NCI-H510A (cell line): ENCODE results near the gene CAPN11.

Experiments
- DNase-seq: peaks from one replicate; lab custom pipeline; 2025; lab: John Stamatoyannopoulos, UW

CAPN11 gene

DNA sequence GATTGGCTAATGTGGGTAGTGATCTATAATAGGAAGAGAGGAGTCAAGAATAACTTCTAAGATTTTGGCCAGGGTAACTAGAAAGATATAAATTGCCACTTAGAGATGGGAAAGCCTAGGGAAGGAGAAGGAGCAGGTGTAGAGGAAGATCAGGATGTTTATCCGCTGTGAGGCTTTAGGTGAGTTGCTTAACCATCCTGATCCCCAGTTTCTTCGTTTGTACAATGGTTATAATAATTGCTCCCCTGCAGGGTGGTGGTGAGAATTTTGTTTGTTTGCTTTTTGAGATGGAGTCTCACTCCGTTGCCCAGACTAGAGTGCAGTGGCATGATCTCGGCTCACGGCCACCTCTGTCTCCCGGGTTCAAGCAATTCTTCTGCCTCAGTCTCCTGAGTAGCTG, 55.7 kb downstream of the CAPN11 start:
- no peak for DNase-seq

DNA sequence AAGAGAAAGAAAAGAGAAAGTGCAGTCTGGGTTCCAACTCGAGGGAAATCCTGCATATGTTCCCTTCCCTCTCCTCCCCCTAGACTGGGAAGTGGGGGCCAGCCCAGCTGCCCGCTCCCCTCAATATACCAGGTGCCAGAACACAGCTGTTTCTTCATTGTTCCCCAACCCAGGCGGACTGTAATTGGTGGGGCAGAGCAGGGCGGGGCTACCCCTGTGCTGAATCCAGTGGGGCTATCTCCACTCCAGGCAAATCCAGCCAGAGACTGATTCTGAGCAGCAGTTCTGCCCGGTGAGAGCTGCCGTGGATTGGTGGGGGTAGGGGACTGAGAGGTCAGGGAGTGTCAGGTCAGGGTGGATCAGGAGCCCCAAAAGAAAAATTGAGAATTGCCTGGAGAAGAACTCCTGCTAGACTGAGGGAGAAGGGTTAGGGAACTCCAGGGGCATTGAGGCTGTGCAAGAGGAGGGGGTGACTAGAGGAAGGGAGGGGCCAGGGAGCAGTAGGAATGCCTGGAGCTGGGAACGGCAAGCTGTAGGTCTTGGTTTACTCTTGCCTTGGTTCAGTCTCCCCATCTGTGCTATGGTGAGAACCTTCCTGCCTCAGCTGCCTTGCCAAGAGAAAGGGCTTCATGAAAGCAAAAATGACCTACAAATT, 58.2 kb downstream of the CAPN11 start, which contains the start of gene MYMX:
Gene MYMX (plus strand): TSS at position 250 of the 655 bp plus-strand sequence. CDS start 546 bp downstream, outside the sequence.
- no peak for DNase-seq

DNA sequence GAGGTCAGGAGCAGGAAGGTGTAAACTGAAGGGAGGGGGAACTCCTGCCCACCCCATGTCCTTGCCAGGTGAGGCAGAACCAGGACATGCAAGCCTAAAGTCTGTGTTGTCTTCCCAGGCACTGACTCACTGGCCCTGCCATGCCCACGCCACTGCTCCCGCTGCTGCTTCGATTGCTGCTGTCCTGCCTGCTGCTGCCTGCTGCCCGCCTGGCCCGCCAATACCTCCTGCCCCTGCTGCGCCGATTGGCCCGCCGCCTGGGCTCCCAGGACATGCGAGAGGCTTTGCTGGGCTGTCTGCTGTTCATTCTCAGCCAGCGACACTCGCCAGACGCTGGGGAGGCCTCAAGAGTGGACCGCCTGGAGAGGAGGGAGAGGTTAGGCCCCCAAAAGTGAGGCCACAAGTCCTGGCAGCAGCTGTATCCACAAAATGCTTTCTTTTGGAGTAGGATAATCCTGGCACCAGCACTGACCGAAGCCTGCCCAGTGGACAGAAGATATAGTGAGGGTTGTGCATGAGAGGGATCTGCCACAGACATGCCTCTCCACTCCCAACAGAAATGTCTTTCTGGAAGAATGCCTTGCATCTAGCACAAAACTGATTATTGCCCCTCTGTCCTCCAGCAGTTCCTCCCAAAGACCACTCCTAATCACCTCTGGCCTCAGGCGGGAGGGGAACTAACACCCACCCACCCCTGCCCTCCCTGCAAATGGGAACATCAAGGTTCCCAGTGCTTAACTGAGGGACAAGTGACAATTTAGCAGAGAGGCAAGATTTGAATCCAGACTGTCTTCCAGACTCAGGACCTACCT, 58.9 kb downstream of the CAPN11 start:
- no peak for DNase-seq

DNA sequence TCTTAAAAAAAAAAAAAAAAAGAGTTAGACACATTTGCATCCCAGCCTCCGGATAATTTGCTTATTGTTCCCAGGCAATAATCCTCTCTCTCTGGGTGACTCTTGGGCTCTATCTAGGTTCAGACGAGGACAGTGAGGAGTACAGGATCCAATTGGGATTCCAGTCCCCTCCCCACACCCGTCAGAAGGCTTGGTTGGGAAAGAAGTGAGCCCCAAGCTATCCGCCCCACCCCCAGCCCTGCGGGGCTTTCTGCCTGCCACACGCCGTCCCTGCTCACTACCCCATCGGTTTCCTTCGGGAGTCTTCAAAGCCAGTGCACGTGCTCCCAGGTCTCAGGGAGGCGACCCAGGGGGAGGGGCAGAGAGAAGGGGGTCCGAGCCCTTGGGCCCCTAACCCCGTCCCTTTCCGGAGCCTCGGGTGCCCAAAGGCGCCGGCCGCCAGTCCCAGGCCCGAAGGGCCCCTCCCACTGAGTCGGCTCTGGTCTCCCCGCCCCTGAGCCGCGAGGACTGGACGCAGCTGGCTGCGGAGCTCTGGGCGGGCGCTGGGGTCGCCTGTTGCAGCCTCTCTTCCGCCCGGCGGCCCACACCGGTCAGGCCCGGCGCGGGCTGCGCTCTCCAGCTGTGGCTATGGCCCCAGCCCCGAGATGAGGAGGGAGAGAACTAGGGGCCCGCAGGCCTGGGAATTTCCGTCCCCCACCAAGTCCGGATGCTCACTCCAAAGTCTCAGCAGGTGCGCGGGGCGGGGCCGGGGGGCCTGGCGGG, 60.6 kb downstream of the CAPN11 start:
- DNase-seq: peak; percentile 90

GRCh38 chr6:44219815-44220784, 61.5 kb downstream of the CAPN11 start:
- no peak for DNase-seq

- no peak for DNase-seq
Observed at GRCh38 chr6:44220913-44221290, 62.3 kb downstream of the CAPN11 start.

- DNase-seq: peak; percentile 36
Observed at GRCh38 chr6:44221291-44221960, 62.8 kb downstream of the CAPN11 start.

- no peak for DNase-seq
Observed at GRCh38 chr6:44221961-44222335, 63.3 kb downstream of the CAPN11 start.

DNA sequence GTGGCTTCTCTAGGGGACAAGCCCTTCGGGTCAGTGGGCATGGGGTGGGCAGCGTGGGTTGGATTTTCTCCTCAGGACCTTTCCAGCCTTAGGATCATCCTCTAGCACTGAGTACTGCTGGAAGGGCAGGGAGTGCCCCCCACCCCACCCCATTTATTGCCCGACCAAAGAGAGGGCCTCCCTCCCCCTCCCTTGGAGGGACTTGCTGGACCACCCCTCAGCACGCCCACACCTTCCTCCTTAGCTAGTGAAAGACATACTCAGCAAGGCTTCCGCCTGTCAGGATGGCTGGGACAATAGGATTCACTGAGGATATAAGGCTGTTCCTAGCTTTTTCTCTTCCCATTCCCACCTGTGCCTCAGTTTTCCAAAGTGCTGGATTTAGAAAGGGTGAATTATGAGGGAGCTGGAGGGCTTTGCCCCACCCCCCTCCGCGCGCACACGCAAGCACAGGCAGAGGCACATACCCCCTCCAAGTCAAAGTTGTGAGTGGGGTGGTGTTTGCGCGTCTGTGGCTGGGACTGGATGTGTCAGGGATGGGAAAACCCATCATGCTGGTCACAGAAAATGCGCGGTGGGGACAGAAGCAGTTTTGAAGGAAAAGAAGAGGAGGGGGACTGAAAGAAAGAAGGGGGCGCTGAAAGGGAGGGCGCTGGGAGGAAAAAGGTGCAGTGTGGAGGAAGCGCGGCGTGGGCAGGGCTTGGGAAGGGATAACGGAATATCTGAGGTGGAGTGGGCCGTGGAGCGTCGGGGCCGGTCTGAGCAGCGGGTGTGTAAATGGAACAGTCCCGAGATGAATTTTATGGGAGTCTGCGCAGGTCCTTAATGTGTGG, 64.1 kb downstream of the CAPN11 start:
- DNase-seq: no peak

GRCh38 chr6:44223319-44224028, 64.9 kb downstream of the CAPN11 start, which contains the start of gene SLC29A1:
Gene SLC29A1 (plus strand): TSS chr6:44223595. CDS start chr6:44227314, 3,719 bp downstream.
- DNase-seq: peak; percentile 84

DNA sequence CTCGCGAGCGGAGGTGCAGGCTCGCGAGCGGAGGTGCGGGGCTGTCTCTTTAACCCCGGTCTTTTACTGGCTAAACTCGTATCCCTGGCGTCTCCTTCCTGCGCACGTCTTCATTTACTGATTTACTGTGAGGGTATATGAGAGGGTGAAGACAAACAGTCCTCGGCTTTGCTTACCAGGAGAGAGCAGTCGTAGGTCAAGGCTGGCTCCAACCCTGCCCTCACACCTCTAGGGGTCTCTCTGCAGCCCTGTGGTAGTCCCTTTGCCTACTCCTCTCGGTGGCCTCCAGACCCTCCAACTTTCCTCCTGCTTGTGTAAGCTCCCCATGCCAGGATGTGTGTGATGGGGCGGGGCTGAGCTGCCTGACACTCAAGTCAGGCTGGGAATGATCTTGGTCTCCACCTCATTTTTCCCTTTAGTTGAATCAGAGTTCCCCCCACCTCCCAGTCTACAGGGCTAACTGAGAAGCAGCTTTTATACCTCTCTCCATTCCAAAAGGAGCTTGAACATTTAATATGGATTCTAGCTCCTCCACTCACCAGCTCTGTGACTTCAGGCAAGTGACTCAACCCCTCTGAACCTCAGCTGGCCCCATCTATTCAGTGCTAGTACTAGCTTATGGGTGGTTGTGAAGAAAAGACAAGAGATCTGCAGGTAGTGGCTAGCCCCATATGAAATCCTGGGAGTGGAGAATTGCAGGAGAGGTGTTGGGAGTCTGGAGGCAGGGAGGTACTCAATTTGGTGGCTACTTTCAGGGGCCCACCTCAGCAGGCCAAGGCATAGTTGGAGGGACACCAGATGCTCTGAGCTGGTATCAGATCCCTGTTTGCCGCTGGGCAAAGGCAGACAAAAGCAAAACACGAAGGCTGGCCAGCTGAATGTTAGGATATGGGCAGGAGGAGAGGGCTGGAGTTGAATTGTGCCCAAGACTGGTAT, 65.7 kb downstream of the CAPN11 start:
- DNase-seq: no peak

GRCh38 chr6:44224965-44225305, 66.3 kb downstream of the CAPN11 start:
- no peak for DNase-seq

DNA sequence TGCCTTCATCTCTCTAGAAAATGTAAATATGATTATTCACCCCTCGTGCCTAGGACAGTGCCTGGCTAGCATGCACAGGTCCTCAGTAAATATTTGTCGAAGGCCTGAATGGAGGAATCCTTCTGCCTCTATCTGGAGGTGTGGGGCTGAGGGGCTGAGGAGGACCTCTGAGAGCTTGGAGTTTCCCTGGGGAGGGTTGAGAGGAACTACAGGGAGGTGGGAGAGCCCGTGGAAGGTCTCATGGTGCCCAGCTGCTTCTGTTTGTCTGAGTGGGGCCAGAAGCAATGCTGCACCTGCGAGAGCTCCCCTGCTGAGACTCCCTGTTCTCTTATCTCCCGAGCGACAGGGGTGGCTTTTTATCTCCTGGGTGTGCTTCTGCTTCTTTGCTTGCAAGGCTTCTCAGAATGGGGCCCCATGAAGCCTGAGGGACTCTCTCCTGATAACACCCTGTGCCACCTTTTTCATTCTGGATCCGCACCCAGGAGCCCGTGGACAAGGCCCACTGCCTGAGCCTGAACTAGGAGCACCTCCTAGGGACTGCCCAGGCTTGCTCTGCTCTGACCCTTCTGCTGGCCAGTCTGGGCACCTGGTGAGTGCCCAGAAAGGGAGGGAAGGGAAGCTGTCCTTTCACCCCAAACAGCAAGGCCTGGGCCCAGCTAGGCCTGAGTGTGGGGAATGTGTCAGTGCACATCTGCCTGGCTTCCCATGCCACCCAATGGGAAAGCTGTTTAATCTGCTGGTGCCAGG, 67.1 kb downstream of the CAPN11 start:
- no peak for DNase-seq

- DNase-seq: no peak
Observed at GRCh38 chr6:44226368-44227147, 67.9 kb downstream of the CAPN11 start.

DNA sequence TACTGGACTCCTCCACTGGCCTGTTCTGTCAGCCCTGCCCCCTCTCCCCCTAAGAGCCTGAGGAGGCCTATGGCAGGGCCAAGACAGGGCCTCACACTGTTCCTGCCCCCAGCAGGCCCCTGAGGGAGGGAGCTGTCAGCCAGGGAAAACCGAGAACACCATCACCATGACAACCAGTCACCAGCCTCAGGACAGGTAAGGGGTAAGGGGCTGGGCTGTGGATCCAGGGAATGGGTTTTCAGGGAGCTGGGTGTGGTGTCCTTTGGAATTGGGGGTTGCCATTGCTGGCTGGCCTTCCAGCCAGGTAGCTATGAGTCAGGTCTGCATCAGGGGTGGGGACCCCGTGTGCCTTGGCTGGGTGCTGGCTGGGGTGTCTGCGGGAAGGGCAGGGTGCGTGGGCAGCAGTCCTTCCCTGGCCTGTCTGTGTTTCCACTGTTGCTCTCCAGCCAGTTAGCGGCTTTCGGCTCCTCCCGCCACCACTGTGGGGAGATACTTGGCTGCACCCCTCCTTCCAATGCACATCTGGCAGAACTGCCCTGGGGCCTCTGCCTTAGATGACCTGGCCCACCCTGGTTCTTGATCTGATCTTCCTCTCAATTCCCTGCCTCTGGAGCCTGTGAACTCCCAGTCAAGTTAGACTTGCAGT, 68.7 kb downstream of the CAPN11 start:
- DNase-seq: no peak

GRCh38 chr6:44228031-44228430, 69.4 kb downstream of the CAPN11 start:
- no peak for DNase-seq
